ENCODE data around the gene TM7SF3.
A peak's percentile ranks its signal among the peaks of the same experiment; 100 is the strongest.
"Not testable (repeated sequence)": the region's sequence is repeated elsewhere in the genome, so short reads cannot be mapped to it uniquely, and the experiment has no call there.

TM7SF3 gene

DNA sequence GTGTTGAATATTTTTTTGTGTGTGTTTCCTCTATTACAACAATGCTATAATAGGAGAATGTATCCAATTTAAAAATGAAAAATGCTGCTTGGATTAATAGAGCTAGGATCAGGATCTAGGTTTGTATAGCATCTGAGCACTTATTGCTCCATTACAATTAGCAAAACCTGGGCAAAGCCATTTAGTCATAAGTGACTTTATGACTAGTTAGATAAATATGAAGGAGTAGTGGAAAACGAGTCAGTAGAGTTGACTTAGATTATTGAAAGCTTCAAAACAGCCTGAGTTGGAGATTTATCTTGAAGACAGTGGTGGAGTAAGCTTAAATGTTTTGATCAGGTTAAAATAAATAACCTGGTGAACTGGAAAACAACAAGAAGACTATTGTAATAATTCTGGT lies 10.9 kb upstream of the TM7SF3 start:
- TF ChIP-seq CTCF (IDR thresholded peaks at IDR 0.05; ENCODE audit: low read depth, low read length), result no peak

DNA sequence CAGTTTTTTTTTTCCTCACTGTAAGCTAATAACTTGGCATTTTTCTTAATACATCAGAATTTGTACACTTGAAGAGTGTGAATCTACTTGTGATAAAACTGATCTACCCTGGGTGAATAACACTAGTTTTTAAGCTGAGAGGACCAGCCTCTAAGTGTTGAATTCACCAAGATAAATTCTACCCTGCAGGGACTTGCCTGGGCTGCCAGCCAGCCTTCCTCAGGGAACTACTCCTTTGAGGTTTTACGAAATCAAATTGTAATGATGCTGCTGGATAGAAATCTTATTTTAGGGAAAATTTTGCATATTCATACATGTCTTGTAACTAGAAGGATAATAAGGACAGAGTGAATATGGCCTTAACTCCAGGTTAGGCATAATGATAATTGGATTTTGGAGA lies 10.1 kb upstream of the TM7SF3 start:
- H3K4me3 ChIP-seq (ENCODE audit: low read depth, low read length), result no peak overlapping the region
- TF ChIP-seq CTCF (IDR thresholded peaks at IDR 0.05; ENCODE audit: low read depth, low read length), result no peak

More for the DNA sequence above, 10.9 kb upstream of the TM7SF3 start:
- no peak overlapping the region for H3K4me3 ChIP-seq (ENCODE audit: low read depth, low read length)

GRCh38 chr12:27020761-27021160 lies 6.6 kb upstream of the TM7SF3 start:
- no peak overlapping the region for H3K4me3 ChIP-seq (ENCODE audit: low read depth, low read length)
- TF ChIP-seq CTCF (IDR thresholded peaks at IDR 0.05; ENCODE audit: low read depth, low read length), result no peak

- H3K4me3 ChIP-seq (ENCODE audit: low read depth, low read length), result no peak overlapping the region
Measured at GRCh38 chr12:27018037-27018436, 3.9 kb upstream of the TM7SF3 start.

DNA sequence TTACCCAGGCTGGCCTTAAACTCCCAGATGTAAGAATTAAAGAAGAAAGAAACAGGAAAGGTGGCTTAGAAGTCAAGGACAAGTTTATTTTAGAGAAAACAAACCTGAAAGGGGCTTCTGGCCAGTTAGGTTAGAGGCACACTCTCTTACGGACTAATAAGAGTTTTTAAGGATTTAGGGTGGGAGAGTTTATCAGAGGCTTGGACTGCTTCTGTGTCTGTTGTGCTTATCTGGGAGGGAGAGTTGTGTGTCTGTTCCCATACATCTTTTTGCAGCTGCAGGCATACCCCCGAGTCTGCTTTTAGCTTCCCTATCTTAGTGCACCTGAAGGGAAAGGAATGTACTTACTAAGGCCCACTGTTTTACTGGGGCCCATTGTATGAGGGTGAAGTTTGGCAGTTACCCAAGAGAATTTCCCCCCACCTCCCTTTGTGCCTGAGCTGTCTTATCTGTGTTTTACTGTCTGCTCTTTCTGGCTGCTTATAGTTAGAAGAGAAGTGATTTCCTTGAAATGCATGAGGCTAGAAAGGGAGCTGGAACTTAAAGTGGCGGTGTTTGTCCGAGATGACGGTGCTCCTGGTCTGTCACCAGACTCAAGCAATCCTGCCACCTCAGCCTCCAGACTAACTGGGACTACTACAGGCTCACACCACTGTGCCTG lies 3.1 kb upstream of the TM7SF3 start:
- not testable (repeated sequence) for H3K4me3 ChIP-seq (ENCODE audit: low read depth, low read length)

More at GRCh38 chr12:27018037-27018436, 3.9 kb upstream of the TM7SF3 start:
- TF ChIP-seq CTCF (IDR thresholded peaks at IDR 0.05; ENCODE audit: low read depth, low read length), result no peak

DNA sequence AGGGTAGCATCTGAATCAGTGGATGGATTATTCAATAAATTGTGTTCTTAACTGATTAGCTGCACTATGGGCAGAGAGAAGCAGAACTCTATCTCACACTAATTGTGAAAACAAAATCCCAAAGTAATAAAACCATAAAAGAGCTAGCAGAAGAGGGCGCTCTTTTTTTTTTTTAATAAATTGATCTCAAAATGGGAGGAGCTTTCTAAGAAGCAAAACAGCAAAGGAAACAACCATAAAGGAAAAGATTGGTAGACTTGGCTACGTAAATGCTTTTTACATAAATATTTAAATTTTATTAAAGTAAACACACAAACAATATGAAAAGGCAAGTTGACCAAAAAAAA lies 1.5 kb upstream of the TM7SF3 start:
- no peak for TF ChIP-seq CTCF (IDR thresholded peaks at IDR 0.05; ENCODE audit: low read depth, low read length)
- no peak overlapping the region for H3K4me3 ChIP-seq (ENCODE audit: low read depth, low read length)

DNA sequence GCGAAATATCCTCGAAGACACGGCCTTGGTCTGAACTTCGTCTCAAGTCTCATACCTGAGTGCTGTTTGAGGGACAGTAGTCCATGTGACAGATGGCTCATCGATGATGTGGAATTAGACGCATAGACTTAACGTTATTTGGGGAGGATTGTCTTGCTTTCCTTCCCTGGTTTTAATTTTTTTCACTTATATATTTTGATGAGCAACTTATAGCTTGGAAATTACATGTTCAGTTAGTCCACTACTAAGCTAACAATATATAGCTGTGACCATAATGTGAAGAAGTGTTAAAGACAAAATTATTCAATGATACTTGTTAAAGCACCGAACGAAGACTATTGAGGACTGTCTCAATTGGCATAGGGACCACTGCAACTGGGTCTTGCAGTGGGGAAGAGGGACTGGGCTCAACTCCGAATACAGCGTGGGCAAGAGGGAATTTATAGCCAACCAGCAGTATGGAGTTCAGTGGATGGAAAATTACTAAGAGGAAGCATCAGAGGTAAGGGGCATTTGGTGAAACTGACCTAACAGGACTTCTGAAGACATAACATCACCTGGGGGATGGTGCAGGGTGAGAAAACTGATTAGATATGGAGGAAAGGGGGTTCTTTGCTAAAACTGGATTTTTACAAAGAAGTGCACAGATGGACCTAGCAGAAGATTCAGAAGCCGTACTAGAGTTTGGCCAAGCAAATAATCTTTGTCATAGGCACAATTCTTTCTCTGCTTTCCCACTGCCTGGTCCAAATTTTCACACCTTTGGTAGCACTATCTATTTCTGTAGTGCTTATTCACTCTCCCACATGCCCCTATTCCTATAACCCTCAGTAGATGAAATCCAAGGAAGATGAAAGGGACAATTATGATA lies 910 bp upstream of the TM7SF3 start:
- peak overlapping the region; percentile 85 for H3K4me3 ChIP-seq (ENCODE audit: low read depth, low read length)
- TF ChIP-seq CTCF (IDR thresholded peaks at IDR 0.05; ENCODE audit: low read depth, low read length), result peak; percentile 22; the same call in 1 of the 2 replicates
